Muscle layer of duodenum (tissue), 2 donors: ENCODE data around the gene LEF1.

Experiments
- H3K27ac ChIP-seq: one replicate; pipeline ENCODE4 v1.7.0; 2013; ENCODE audit warnings: mild to moderate bottlenecking, low read length
- H3K27me3 ChIP-seq: one replicate; pipeline ENCODE4 v1.7.0; 2013; ENCODE audit warnings: low read depth, mild to moderate bottlenecking, control low read depth, low read length
- H3K36me3 ChIP-seq, 2 donors: one replicate each; pipeline ENCODE4 v1.7.0; 2013; ENCODE audit warnings: low read length in 2 of 2, control low read depth in 1 of 2, mild to moderate bottlenecking in 1 of 2; ENCODE audit not compliant: insufficient read depth in 2 of 2, control insufficient read depth in 1 of 2
- H3K4me1 ChIP-seq, 2 donors: one replicate each; pipeline ENCODE4 v1.7.0; 2013; ENCODE audit warnings: low read length in 2 of 2, mild to moderate bottlenecking in 2 of 2, control low read depth in 1 of 2, moderate library complexity in 1 of 2; ENCODE audit not compliant: insufficient read depth in 2 of 2, control insufficient read depth in 1 of 2
- H3K4me3 ChIP-seq, 2 donors: one replicate each; pipeline ENCODE4 v1.7.0; 2013; ENCODE audit warnings: low read length in 2 of 2, low read depth in 1 of 2, mild to moderate bottlenecking in 1 of 2
- H3K9me3 ChIP-seq, 2 donors: one replicate each; pipeline ENCODE4 v1.7.0; 2013; ENCODE audit warnings: low read length in 2 of 2, control low read depth in 1 of 2, mild to moderate bottlenecking in 1 of 2; ENCODE audit not compliant: control insufficient read depth in 1 of 2
- donor health status: healthy.

LEF1 gene

GRCh38 chr4:108199881-108200280, 31.1 kb upstream of the LEF1 start:
- Histone ChIP-seq H3K36me3 (no peaks in the 10 kb centered on the region), H3K27ac (no peak overlapping the region), H3K9me3 (no peaks in the 10 kb centered on the region), H3K27me3 (no peaks in the 10 kb centered on the region), H3K4me1 (no peaks in the 10 kb centered on the region), H3K4me3 (no peak overlapping the region)

- Histone ChIP-seq H3K36me3 (no peaks in the 10 kb centered on the region), H3K4me3 (no peak overlapping the region), H3K4me1 (no peaks in the 10 kb centered on the region), H3K27ac (no peak overlapping the region), H3K27me3 (no peaks in the 10 kb centered on the region), H3K9me3 (no peaks in the 10 kb centered on the region)
Observed at GRCh38 chr4:108193886-108194672, 25.3 kb upstream of the LEF1 start.

GRCh38 chr4:108192935-108193334, 24.2 kb upstream of the LEF1 start:
- no peaks in the 10 kb centered on the region for H3K9me3 ChIP-seq
- H3K4me3 ChIP-seq, result no peak overlapping the region
- no peaks in the 10 kb centered on the region for H3K36me3 ChIP-seq
- no peaks in the 10 kb centered on the region for H3K27me3 ChIP-seq
- no peak overlapping the region for H3K27ac ChIP-seq
- H3K4me1 ChIP-seq, result no peaks in the 10 kb centered on the region

GRCh38 chr4:108192056-108192455, 23.3 kb upstream of the LEF1 start:
- no peaks in the 10 kb centered on the region for H3K27me3 ChIP-seq

GRCh38 chr4:108191269-108191914, 22.7 kb upstream of the LEF1 start:
- Histone ChIP-seq H3K27ac (no peak overlapping the region), H3K4me3 (no peak overlapping the region)

More at GRCh38 chr4:108192056-108192455, 23.3 kb upstream of the LEF1 start:
- Histone ChIP-seq H3K4me3 (no peak overlapping the region), H3K4me1 (no peaks in the 10 kb centered on the region), H3K27ac (no peak overlapping the region), H3K36me3 (no peaks in the 10 kb centered on the region), H3K9me3 (peaks cover 0 to 3% of the 10 kb centered on the region in 2 donors)

GRCh38 chr4:108188770-108189169, 20.0 kb upstream of the LEF1 start:
- Histone ChIP-seq H3K4me1 (no peaks in the 10 kb centered on the region), H3K9me3 (peaks cover 0 to 3% of the 10 kb centered on the region in 2 donors), H3K36me3 (no peaks in the 10 kb centered on the region), H3K4me3 (no peak overlapping the region), H3K27ac (no peak overlapping the region), H3K27me3 (no peaks in the 10 kb centered on the region)

More at GRCh38 chr4:108191269-108191914, 22.7 kb upstream of the LEF1 start:
- peaks cover 0 to 3% of the 10 kb centered on the region in 2 donors for H3K9me3 ChIP-seq
- H3K27me3 ChIP-seq, result no peaks in the 10 kb centered on the region
- no peaks in the 10 kb centered on the region for H3K36me3 ChIP-seq
- H3K4me1 ChIP-seq, result no peaks in the 10 kb centered on the region

GRCh38 chr4:108185252-108185651, 16.5 kb upstream of the LEF1 start:
- Histone ChIP-seq H3K36me3 (no peaks in the 10 kb centered on the region), H3K27me3 (no peaks in the 10 kb centered on the region), H3K4me1 (no peaks in the 10 kb centered on the region), H3K9me3 (peaks cover 0 to 3% of the 10 kb centered on the region in 2 donors), H3K27ac (no peak overlapping the region), H3K4me3 (no peak overlapping the region)

GRCh38 chr4:108184453-108185049, 15.8 kb upstream of the LEF1 start:
- no peak overlapping the region for H3K4me3 ChIP-seq
- peaks cover 0 to 3% of the 10 kb centered on the region in 2 donors for H3K9me3 ChIP-seq
- no peaks in the 10 kb centered on the region for H3K4me1 ChIP-seq
- no peaks in the 10 kb centered on the region for H3K27me3 ChIP-seq
- H3K36me3 ChIP-seq, result no peaks in the 10 kb centered on the region
- no peak overlapping the region for H3K27ac ChIP-seq

- Histone ChIP-seq H3K27me3 (no peaks in the 10 kb centered on the region), H3K36me3 (no peaks in the 10 kb centered on the region), H3K27ac (no peak overlapping the region), H3K9me3 (no peaks in the 10 kb centered on the region), H3K4me3 (no peak overlapping the region), H3K4me1 (no peaks in the 10 kb centered on the region)
Observed at GRCh38 chr4:108181704-108182103, 13.0 kb upstream of the LEF1 start.

GRCh38 chr4:108180513-108180912, 11.8 kb upstream of the LEF1 start:
- Histone ChIP-seq H3K27me3 (no peaks in the 10 kb centered on the region), H3K4me3 (no peak overlapping the region)

GRCh38 chr4:108175966-108176365, 7.2 kb upstream of the LEF1 start:
- Histone ChIP-seq H3K27ac (no peak overlapping the region), H3K27me3 (peaks cover 21% of the 10 kb centered on the region), H3K4me3 (no peak overlapping the region), H3K9me3 (no peaks in the 10 kb centered on the region), H3K4me1 (peaks cover 5 to 23% of the 10 kb centered on the region in 2 donors), H3K36me3 (no peaks in the 10 kb centered on the region)

More at GRCh38 chr4:108180513-108180912, 11.8 kb upstream of the LEF1 start:
- Histone ChIP-seq H3K36me3 (no peaks in the 10 kb centered on the region), H3K4me1 (no peaks in the 10 kb centered on the region), H3K27ac (no peak overlapping the region), H3K9me3 (no peaks in the 10 kb centered on the region)
